Stimulated activated naive CD8-positive, alpha-beta T cell treated with anti-CD3 and anti-CD28 coated beads, Interleukin-15, Interleukin-2, amounts not matched to agents 100 ng/mL and 50 ng/mL, for 24 hours (primary cell): ENCODE data around the gene LAMC1.

Experiments used
- H3K27ac Mint-ChIP-seq: one replicate; pipeline ENCODE4 v1.8.0; 2021; ENCODE audit warnings: mild to moderate bottlenecking, mixed read lengths
- H3K27me3 Mint-ChIP-seq: one replicate; pipeline ENCODE4 v1.8.0; 2021; ENCODE audit warnings: mixed read lengths
- H3K36me3 Mint-ChIP-seq: one replicate; pipeline ENCODE4 v1.8.0; 2021; ENCODE audit warnings: low read depth, mixed read lengths
- H3K4me1 Mint-ChIP-seq: one replicate; pipeline ENCODE4 v1.8.0; 2021; ENCODE audit warnings: low read depth, mixed read lengths
- H3K4me3 Mint-ChIP-seq: one replicate; pipeline ENCODE4 v1.8.0; 2021; ENCODE audit warnings: mild to moderate bottlenecking, mixed read lengths
- H3K9me3 Mint-ChIP-seq: one replicate; pipeline ENCODE4 v1.8.0; 2021; ENCODE audit warnings: mixed read lengths

LAMC1 gene

DNA sequence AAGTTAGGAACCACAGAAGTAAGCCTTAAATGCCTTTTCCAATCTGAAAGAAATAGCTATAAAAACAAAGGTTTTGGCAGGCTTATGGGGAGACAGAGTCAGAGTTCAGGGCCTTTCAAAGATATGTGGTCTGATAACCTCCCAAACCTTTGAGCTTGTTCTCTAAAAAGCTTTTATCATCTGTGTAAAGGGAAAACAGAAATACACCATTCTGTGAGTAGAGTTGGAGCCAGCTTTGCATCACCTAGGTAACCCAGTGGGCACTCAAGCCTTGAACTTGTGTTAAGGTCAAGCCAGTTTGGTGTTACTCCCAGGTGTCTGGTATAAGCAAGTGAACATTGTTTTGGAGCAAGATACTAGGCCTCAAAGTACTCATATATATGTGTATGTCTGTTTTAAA, 50.1 kb downstream of the LAMC1 start:
- H3K27me3 Mint-ChIP-seq, result peaks cover 5% of the 10 kb centered on the region
- no peak overlapping the region for H3K4me3 Mint-ChIP-seq
- peaks cover 12% of the 10 kb centered on the region for H3K4me1 Mint-ChIP-seq
- no peaks in the 10 kb centered on the region for H3K36me3 Mint-ChIP-seq
- no peaks in the 10 kb centered on the region for H3K9me3 Mint-ChIP-seq
- H3K27ac Mint-ChIP-seq, result no peak overlapping the region

DNA sequence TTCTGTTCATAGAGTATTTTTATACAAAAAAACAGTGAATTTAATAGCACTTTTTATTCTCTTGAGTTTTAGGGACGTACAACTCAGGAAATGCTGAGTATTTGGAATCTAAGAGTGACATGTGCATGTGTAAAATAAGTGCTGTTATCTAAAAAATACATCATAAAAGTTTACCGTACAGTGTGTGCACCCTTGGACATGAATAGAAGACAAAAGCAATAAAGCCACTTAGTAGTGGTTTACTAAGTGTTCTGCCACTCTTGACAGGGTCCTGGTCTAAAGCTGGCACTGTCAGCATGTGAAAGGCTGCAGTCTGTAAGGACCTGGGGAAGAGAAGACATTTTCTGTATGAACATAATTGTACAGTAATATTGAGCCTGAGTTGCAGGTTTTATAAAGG, 51.0 kb downstream of the LAMC1 start:
- no peak overlapping the region for H3K27ac Mint-ChIP-seq
- H3K36me3 Mint-ChIP-seq, result no peaks in the 10 kb centered on the region
- H3K4me3 Mint-ChIP-seq, result no peak overlapping the region
- H3K27me3 Mint-ChIP-seq, result peaks cover 5% of the 10 kb centered on the region
- H3K9me3 Mint-ChIP-seq, result no peaks in the 10 kb centered on the region
- H3K4me1 Mint-ChIP-seq, result peaks cover 12% of the 10 kb centered on the region

DNA sequence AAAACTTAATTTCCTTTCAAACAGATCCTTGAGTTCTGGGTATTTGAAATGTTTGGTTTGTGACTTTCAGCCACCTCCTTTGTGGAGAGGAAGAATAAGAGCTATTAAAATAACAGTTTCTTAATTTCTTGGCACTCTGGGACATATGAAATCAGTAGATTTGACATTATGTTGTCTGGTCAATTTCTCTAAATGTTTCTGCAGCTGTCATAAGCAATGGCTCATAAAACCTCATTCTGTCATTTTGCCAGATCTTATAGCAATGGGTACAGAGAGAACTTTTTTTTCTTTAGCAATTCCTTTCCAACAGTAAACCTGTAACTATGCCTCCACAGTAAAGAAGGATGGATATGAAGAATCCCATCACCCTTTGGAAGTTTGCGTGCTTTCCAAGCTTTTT, 52.6 kb downstream of the LAMC1 start:
- Mint-ChIP-seq H3K4me1 (peaks cover 9% of the 10 kb centered on the region), H3K4me3 (no peak overlapping the region), H3K36me3 (no peaks in the 10 kb centered on the region)

DNA sequence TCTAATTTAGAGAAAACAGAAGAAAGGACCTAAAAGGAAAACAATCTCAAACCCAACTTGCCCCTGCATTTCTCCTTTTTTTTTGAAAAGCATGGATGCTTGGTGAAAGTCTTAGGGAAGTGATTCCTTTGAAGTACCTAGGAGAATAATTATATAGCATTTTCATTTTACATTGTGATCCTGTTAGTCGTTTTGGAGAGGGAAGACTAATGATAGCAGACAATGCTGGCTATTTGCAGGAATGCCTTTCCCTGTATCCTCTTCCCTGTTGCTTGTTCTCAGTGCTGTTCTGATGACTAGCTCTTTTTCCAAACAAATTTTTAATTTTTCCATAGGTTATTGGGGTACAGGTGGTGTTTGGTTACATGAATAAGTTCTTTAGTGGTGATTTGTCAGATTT, 53.9 kb downstream of the LAMC1 start:
- Mint-ChIP-seq H3K27ac (no peak overlapping the region), H3K4me3 (no peak overlapping the region), H3K27me3 (peaks cover 5% of the 10 kb centered on the region)

More for the DNA sequence above, 52.6 kb downstream of the LAMC1 start:
- H3K9me3 Mint-ChIP-seq, result no peaks in the 10 kb centered on the region
- H3K27ac Mint-ChIP-seq, result no peak overlapping the region
- H3K27me3 Mint-ChIP-seq, result peaks cover 5% of the 10 kb centered on the region

DNA sequence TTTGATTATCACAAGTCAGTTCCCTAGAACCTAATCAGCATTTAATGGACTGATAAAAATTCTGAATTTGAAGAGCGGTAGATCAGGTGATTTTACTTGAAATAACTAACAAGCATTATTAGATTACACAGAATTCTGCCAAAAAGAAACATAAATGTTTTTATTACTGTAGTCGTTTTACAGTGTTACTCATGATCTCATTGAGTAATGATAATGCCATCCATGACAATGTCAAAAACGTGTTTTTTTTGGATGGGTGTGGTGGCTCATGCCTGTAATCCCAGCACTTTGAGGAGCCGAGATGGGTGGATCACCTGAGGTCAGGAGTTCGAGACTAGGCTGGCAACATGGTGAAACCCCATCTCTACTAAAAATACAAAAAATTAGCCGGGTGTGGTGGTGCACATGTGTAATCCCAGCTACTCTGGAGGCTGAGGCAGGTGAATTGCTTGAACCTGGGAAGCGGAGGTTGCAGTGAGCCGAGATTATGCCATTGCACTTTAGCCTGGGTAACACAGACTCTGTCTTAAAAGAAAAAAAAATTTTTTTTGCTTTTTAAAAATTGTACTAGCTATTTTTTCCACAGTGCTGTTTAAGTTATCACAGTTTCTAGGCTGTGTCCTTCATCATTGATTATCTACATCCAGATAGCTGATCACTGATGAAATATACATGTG, 56.6 kb downstream of the LAMC1 start:
- Mint-ChIP-seq H3K4me3 (no peak overlapping the region), H3K27me3 (peaks cover 5% of the 10 kb centered on the region), H3K9me3 (no peaks in the 10 kb centered on the region), H3K27ac (no peak overlapping the region), H3K36me3 (no peaks in the 10 kb centered on the region), H3K4me1 (no peaks in the 10 kb centered on the region)

More for the DNA sequence above, 53.9 kb downstream of the LAMC1 start:
- Mint-ChIP-seq H3K9me3 (no peaks in the 10 kb centered on the region), H3K36me3 (no peaks in the 10 kb centered on the region), H3K4me1 (no peaks in the 10 kb centered on the region)

DNA sequence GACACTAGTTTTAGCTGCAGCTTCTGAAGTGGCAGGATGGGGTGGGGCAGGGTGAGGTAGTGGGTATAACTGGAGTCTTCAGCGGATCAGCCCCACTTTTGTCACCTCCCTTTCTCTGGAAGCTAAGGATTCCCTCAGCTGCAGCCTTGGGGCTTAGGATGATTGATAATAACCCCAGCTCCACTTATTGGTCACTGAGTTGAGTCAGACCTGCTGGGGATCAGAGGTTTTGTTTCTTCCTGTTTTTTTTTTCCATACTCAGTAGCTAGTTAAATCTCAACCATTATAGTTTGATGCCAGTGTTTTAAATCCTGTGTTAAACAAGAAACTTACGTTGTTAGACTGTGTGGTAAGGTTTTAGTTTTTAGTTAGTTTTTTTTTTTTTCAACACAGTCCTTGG, 57.2 kb downstream of the LAMC1 start:
- Mint-ChIP-seq H3K27ac (no peak overlapping the region), H3K9me3 (no peaks in the 10 kb centered on the region), H3K27me3 (peaks cover 5% of the 10 kb centered on the region), H3K36me3 (no peaks in the 10 kb centered on the region), H3K4me3 (no peak overlapping the region), H3K4me1 (no peaks in the 10 kb centered on the region)

DNA sequence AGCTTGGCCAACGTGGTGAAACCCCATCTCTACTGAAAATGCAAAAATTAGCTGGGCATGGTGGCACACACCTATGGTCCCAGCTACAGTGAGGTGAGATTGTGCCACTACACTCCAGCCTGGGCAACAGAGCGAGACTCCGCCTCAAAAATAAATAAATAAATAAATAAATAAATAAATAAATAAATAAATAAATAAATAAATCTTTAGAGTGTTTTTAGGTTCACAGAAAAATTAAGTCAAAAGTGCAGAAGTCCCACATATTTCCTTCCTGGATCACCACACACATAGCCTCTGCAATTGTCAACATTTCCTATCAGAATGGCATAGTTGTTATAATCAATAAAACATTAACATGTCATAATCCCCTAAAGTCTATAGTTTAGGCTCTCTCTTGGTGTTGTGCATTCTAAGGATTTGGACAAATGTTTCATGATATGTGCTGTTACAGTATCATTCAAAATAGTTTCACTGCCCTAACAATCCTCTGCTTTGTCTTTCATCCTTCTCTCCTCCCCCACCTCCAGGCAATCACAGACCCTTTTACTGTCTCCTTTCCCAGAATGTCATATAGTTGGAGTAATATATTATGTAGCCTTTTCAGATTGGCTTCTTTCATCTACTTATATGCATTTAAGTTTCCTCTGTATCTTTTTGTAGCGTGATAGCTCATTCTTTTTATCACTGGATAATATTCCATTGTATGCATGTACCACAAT, 58.3 kb downstream of the LAMC1 start:
- peaks cover 2% of the 10 kb centered on the region for H3K27me3 Mint-ChIP-seq
- H3K27ac Mint-ChIP-seq, result no peak overlapping the region
- H3K36me3 Mint-ChIP-seq, result no peaks in the 10 kb centered on the region
- no peaks in the 10 kb centered on the region for H3K9me3 Mint-ChIP-seq
- H3K4me3 Mint-ChIP-seq, result no peak overlapping the region
- no peaks in the 10 kb centered on the region for H3K4me1 Mint-ChIP-seq

DNA sequence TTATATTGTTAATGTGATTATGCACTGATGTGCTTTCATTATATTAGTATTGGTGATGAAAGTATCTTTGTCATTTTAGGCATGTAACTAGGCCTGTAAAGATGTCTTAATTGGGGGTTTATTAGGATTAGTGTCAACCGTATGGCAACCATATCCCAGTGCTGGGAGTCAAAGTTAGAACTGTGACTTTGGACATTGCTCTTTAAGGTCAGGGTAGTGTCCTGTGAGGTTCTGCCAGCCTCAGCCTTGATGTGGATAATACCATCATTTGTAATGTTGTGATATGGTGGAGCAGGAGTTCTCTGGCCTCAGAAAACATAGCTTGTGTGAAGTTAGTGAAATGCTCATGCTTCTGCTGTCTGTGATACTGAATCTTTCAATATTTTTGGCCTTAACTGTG, 59.4 kb downstream of the LAMC1 start:
- Mint-ChIP-seq H3K4me1 (no peaks in the 10 kb centered on the region), H3K9me3 (no peaks in the 10 kb centered on the region), H3K4me3 (no peak overlapping the region), H3K36me3 (no peaks in the 10 kb centered on the region), H3K27ac (no peak overlapping the region), H3K27me3 (no peaks in the 10 kb centered on the region)

DNA sequence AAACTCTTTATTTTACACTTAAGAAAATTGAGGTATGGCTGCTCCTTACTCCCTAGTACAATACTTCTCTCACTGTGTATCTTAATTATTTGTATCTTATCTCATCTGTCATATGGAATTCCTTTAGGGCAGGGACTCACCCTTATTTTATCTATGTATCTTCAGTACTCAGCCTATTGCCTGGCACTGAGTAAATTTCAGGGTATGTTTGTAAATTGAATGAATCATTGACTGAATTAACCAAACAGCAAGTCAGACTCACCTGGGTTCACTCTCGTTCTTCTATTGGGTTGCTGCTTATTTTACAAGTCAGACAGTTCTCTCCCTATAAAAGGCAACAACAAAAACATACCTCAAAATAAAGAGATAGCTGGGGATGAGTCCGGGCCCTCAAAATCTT, 63.8 kb downstream of the LAMC1 start:
- Mint-ChIP-seq H3K9me3 (no peaks in the 10 kb centered on the region), H3K27me3 (no peaks in the 10 kb centered on the region), H3K4me1 (no peaks in the 10 kb centered on the region), H3K36me3 (no peaks in the 10 kb centered on the region), H3K4me3 (no peak overlapping the region), H3K27ac (no peak overlapping the region)

DNA sequence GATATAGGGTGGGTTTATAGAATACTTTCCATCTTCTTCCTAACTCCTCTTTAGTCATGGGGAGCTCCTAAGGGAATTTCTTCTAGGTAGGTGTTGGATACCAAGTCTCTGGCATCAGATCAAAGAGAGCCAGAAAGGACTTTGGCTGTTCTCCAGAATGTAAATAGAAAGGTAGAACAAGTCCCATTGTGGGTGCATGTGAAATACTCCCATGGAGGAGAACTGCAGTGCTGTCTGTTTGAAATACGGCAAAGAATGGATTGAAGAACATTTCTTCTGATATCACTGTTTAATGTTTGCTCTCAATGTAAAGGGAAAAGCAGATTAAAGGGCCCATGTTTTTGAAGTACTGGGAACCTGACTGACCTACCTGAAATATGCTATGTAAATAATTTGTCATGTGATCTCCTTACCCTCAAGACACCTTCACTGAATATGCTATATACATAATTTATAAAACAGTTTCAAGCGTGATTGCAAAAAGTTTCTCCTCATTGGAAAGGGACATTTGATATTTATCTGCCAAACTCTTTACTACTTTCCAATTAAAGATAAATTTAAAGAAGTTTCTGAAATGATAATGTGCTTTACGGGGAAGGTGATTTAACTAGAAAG, 65.9 kb downstream of the LAMC1 start:
- H3K4me1 Mint-ChIP-seq, result no peaks in the 10 kb centered on the region
- H3K36me3 Mint-ChIP-seq, result no peaks in the 10 kb centered on the region
- no peaks in the 10 kb centered on the region for H3K9me3 Mint-ChIP-seq
- no peak overlapping the region for H3K27ac Mint-ChIP-seq
- peaks cover 8% of the 10 kb centered on the region for H3K27me3 Mint-ChIP-seq
- H3K4me3 Mint-ChIP-seq, result no peak overlapping the region

DNA sequence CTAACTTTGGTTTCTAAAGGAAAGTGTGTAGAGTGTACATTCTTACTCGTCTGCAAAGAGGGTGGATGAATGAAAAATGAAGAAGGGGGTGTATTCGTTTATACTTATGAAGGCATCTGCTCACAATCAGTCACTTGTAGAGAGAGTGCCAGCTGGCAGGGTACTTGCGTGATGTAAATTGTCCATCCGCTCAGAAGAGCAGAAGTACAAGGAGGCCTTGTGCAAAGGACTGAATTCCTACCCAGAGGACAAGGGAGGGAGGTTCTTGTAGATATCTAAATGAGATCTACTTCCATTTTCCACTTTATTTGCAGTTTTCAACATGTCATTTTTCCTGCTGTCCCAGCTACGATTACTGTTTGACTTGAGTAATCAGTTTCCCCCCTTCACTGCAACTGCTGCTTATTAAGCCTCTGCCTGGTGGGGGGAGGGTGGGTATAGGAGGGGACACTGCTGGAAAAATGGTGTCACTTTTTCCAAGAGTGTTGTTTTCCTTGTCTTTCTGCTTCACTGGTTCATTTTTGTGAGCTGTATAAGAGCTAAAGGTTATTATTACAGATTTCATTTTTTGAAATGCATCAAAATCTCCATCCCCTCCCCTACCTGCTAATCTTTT, 67.3 kb downstream of the LAMC1 start:
- H3K27ac Mint-ChIP-seq, result no peak overlapping the region
- H3K27me3 Mint-ChIP-seq, result peaks cover 8% of the 10 kb centered on the region
- H3K36me3 Mint-ChIP-seq, result no peaks in the 10 kb centered on the region

DNA sequence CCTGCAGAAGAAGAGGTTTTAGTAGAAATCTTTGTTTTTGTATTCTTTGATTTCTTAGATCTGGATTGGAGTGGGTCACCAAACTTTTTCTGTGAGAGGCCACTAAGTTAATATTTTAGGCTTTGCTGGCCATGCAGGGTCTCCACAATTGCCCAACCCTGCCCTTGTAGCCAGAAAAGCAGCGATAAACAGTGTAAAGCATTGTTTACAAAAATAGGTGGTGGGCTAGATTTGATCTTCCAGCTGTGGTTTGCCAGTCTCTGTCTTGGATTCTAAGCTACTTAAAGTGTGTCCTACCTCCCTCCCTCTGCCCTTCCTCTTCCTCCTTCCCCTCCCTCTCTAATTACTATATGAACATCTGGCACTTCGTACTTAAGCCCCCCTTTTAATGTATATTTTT, 68.0 kb downstream of the LAMC1 start:
- no peaks in the 10 kb centered on the region for H3K9me3 Mint-ChIP-seq
- H3K4me3 Mint-ChIP-seq, result no peak overlapping the region
- H3K36me3 Mint-ChIP-seq, result no peaks in the 10 kb centered on the region

More for the DNA sequence above, 67.3 kb downstream of the LAMC1 start:
- no peaks in the 10 kb centered on the region for H3K9me3 Mint-ChIP-seq
- H3K4me3 Mint-ChIP-seq, result no peak overlapping the region
- H3K4me1 Mint-ChIP-seq, result no peaks in the 10 kb centered on the region

DNA sequence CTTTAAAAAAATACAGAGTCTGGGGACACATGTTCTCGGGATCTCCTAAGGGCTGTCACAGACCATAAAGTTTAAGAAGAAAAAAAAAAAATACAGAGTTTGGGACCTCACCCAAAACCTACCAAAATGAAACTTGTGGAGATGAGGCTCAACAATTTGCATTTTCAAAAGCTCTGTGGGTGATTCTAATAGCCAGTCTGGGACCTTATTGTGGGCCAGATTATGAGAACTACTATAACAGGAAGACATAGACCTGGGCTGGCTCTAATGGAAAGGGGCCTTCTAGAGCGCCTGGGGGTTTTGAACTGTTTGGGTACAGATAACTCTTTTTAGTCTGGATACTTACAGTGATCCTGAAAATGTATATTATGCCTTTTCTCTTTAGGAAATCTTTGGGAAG, 69.1 kb downstream of the LAMC1 start:
- no peaks in the 10 kb centered on the region for H3K4me1 Mint-ChIP-seq
- H3K36me3 Mint-ChIP-seq, result no peaks in the 10 kb centered on the region
- H3K4me3 Mint-ChIP-seq, result no peak overlapping the region
- no peaks in the 10 kb centered on the region for H3K9me3 Mint-ChIP-seq
- H3K27ac Mint-ChIP-seq, result no peak overlapping the region
- H3K27me3 Mint-ChIP-seq, result peaks cover 8% of the 10 kb centered on the region

More for the DNA sequence above, 68.0 kb downstream of the LAMC1 start:
- H3K27ac Mint-ChIP-seq, result no peak overlapping the region
- H3K4me1 Mint-ChIP-seq, result no peaks in the 10 kb centered on the region
- peaks cover 8% of the 10 kb centered on the region for H3K27me3 Mint-ChIP-seq

DNA sequence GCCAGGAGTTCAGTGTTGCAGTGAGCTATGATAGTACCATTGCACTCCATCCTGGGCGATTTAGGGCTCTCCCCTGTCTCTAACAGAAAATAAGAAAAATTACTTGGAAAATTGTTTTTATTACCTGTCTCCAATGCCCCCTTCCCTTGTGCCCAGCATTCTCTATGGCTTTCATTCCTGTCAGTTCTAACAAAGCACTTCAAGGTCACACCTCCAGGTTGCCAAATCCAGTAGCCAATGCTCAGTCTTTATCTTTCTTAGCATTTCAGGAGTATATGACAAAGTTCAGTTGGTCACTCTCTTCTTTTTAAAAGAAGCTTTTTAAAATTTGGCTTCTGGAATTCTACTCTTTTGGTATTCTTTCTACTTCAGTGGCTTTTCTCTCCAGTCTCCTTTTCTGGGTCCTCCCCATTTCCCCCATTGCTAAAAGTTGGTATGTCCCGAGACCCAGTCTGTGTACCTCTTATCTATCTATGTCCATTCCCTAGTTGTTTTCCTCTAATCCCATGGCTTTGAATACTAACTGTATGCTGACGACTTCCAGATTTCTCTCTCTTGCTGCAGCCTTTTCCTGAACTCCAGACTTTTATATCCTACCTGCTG, 69.9 kb downstream of the LAMC1 start:
- Mint-ChIP-seq H3K36me3 (no peaks in the 10 kb centered on the region), H3K4me3 (no peak overlapping the region), H3K27me3 (peaks cover 8% of the 10 kb centered on the region), H3K4me1 (no peaks in the 10 kb centered on the region), H3K9me3 (no peaks in the 10 kb centered on the region), H3K27ac (no peak overlapping the region)

DNA sequence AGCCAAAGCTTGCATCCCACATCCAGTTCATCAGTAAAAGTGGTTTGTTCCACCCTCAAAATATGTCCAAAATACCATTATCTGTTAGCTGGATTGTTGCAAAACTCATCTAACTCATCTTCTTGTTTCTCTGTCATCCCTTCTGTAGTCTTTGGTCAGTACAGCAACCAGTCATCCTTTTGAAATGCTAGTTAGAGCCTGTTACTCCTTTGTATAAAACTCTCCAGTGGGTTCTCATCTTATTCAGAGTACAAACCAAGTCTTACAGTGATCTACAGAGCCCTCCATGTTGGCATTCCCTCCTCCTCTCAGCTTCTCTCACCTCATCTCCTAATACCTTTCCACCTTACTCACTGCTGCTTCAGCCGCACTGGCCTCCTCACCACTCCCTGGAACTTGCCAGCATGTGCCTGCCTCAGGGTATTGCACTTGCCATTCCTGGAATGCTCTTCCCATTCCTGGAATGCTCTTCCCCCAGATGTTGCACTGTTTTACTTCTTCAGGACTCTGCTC, 70.6 kb downstream of the LAMC1 start:
- H3K27ac Mint-ChIP-seq, result no peak overlapping the region
- no peak overlapping the region for H3K4me3 Mint-ChIP-seq
- H3K4me1 Mint-ChIP-seq, result no peaks in the 10 kb centered on the region
- no peaks in the 10 kb centered on the region for H3K36me3 Mint-ChIP-seq
- peaks cover 8% of the 10 kb centered on the region for H3K27me3 Mint-ChIP-seq
- no peaks in the 10 kb centered on the region for H3K9me3 Mint-ChIP-seq
